HCT116 (cell line): ENCODE results near the gene FOXK2. TPM values are rescaled to one million over a fixed set of nuclear protein-coding genes. Genes with fewer than 3 reads are reported as not detected.

Experiments
- ATAC-seq: fragments of 200-7000 bp; cut with Tn5 transposase; 2 replicates; pipeline ENCODE4 v1.9.1; 2020; ENCODE audit warnings: mild to moderate bottlenecking, moderate library complexity
- BruUV-seq: library from RNA; stranded (reverse); fragments of 400-500 nt; replicated peaks from 2 replicates; lab custom pipeline; 2021; lab: Mats Ljungman, UMichigan
- CTCF ChIA-PET: fragments of 300-600 bp; sonication (Branson Sonifier 250); formaldehyde crosslinking; loops from one replicate; lab custom pipeline; 2021; ENCODE audit warnings: antibody characterized with exemption; lab: Charles Lee
- POLR2A ChIA-PET: fragments of 300-600, 350-600 bp; sonication (Branson Sonifier 250); formaldehyde crosslinking; loops from one replicate; lab custom pipeline; 2021; ENCODE audit warnings: antibody characterized with exemption; lab: Charles Lee
- RAD21 ChIA-PET, 2 experiments: fragments of 300-600 bp; sonication (Branson Sonifier 250); formaldehyde crosslinking; loops; one replicate each; lab custom pipeline; 2023; ENCODE audit warnings: low total read pairs in 2 of 2; ENCODE audit not compliant: uncharacterized antibody in 2 of 2, unreplicated experiment in 2 of 2, low non-redundant PET in 1 of 2; lab: Charles Lee
- DNase-seq: peaks from one replicate; pipeline ENCODE4 v3.0.0-alpha.2; 2010; ENCODE audit warnings: low read depth, low spot score
- H2AFZ ChIP-seq: fragments of 200-600 bp; shearing (Covaris generic), sonication (generic); 2 replicates; pipeline ENCODE4 v1.6.1; 2017; ENCODE audit warnings: low read depth, mixed run types, mixed read lengths, antibody characterized with exemption, low read length; ENCODE audit not compliant: poor library complexity, severe bottlenecking
- H3K27ac ChIP-seq: 2 replicates; pipeline ENCODE4 v1.5.1; 2012; ENCODE audit warnings: low read depth, low read length
- H3K27me3 ChIP-seq: fragments of 200-600 bp; sonication (generic); 2 replicates; pipeline ENCODE4 v1.6.1; 2016; ENCODE audit warnings: mixed run types, low read length, mixed read lengths; ENCODE audit not compliant: insufficient read depth
- H3K36me3 ChIP-seq, 2 experiments: fragments of 200-500 bp in 1 of 2; fragments of 200-600 bp in 1 of 2; sonication (Bioruptor generic) in 1 of 2; sonication (generic) in 1 of 2; 2 replicates each; pipeline versions ENCODE4 v1.5.1 to v1.6.1; 2014 to 2016; ENCODE audit warnings: low read length in 2 of 2, inconsistent platforms in 1 of 2, mixed read lengths in 1 of 2, mixed run types in 1 of 2; ENCODE audit not compliant: insufficient read depth in 2 of 2, control insufficient read depth in 1 of 2
- H3K4me1 ChIP-seq, 2 experiments: fragments of 200-600 bp in 1 of 2; sonication (generic) in 1 of 2; 2 replicates each; pipeline versions ENCODE4 v1.5.1 to v1.6.1; 2012 to 2017; ENCODE audit warnings: low read length in 2 of 2, inconsistent platforms in 1 of 2, mild to moderate bottlenecking in 1 of 2, mixed read lengths in 1 of 2, mixed run types in 1 of 2, moderate library complexity in 1 of 2; ENCODE audit not compliant: insufficient read depth in 2 of 2, control insufficient read depth in 1 of 2
- H3K4me2 ChIP-seq: fragments of 200-600 bp; sonication (generic); 2 replicates; pipeline ENCODE4 v1.6.1; 2017; ENCODE audit warnings: mixed run types, low read length, mixed read lengths
- H3K4me3 ChIP-seq, 2 experiments: fragments of 200-600 bp in 1 of 2; sonication (generic) in 1 of 2; replicated peaks in 1 of 2; 2 replicates each; pipeline ENCODE4 v1.5.1; 2011 to 2016; ENCODE audit warnings: low read length in 2 of 2, control low read depth in 1 of 2, low read depth in 1 of 2, mild to moderate bottlenecking in 1 of 2, mixed read lengths in 1 of 2, mixed run types in 1 of 2
- H3K79me2 ChIP-seq: fragments of 200-600 bp; sonication (generic); 2 replicates; pipeline ENCODE4 v1.6.1; 2017; ENCODE audit warnings: mild to moderate bottlenecking, mixed run types, low read length, moderate library complexity, mixed read lengths; ENCODE audit not compliant: insufficient read depth
- H3K9ac ChIP-seq: fragments of 200-600 bp; sonication (generic); 2 replicates; pipeline ENCODE4 v1.6.1; 2016; ENCODE audit warnings: low read length, mixed read lengths
- H3K9me2 ChIP-seq: fragments of 200-600 bp; sonication (generic), shearing (Covaris generic); 2 replicates; pipeline ENCODE4 v1.6.1; 2017; ENCODE audit warnings: mixed run types, mild to moderate bottlenecking, moderate library complexity; ENCODE audit not compliant: insufficient read depth
- H3K9me3 ChIP-seq, 2 experiments: fragments of 200-500 bp in 1 of 2; fragments of 200-600 bp in 1 of 2; sonication (Bioruptor generic) in 1 of 2; sonication (generic) in 1 of 2; 2 replicates each; pipeline ENCODE4 v1.6.1; 2014 to 2017; ENCODE audit warnings: low read length in 2 of 2, mixed read lengths in 2 of 2, inconsistent platforms in 1 of 2, low read depth in 1 of 2, mild to moderate bottlenecking in 1 of 2, mixed run types in 1 of 2, moderate library complexity in 1 of 2; ENCODE audit not compliant: control insufficient read depth in 1 of 2, insufficient read depth in 1 of 2
- H4K20me1 ChIP-seq: fragments of 200-600 bp; sonication (generic), shearing (Covaris generic); 2 replicates; pipeline ENCODE4 v1.6.1; 2017; ENCODE audit warnings: mixed run types, mild to moderate bottlenecking, moderate library complexity; ENCODE audit not compliant: insufficient read depth
- ATF3 ChIP-seq: IDR thresholded peaks from 2 replicates; pipeline ENCODE4 v1.6.1; 2012
- CBX3 ChIP-seq: IDR thresholded peaks from 2 replicates; pipeline ENCODE4 v1.6.1; 2012; ENCODE audit warnings: low read depth
- CEBPB ChIP-seq: IDR thresholded peaks from 2 replicates; pipeline ENCODE4 v1.6.1; 2012; ENCODE audit warnings: low read depth
- CTCF ChIP-seq, 3 experiments: fragments of 200-600 bp in 1 of 3; sonication (generic) in 1 of 3; IDR thresholded peaks in 2 of 3; conservative IDR thresholded peaks in 1 of 3; 2 replicates each; pipeline ENCODE4 v1.5.1; 2012 to 2017; ENCODE audit warnings: low read depth in 2 of 3, low read length in 2 of 3, antibody characterized with exemption in 1 of 3, borderline replicate concordance in 1 of 3, control low read depth in 1 of 3, mild to moderate bottlenecking in 1 of 3, mixed read lengths in 1 of 3, mixed run types in 1 of 3, moderate library complexity in 1 of 3; ENCODE audit not compliant: insufficient read depth in 1 of 3
- EGR1 ChIP-seq: IDR thresholded peaks from 2 replicates; pipeline ENCODE4 v1.6.1; 2012; ENCODE audit warnings: low read depth
- ELF1 ChIP-seq: IDR thresholded peaks from 2 replicates; pipeline ENCODE4 v1.6.1; 2012; ENCODE audit warnings: low read depth, borderline replicate concordance
- EZH2 ChIP-seq: fragments of 200-600 bp; sonication (generic); IDR thresholded peaks from 2 replicates; pipeline ENCODE4 v1.6.1; 2017; ENCODE audit warnings: antibody characterized with exemption, mixed run types
- FOSL1 ChIP-seq: IDR thresholded peaks from 2 replicates; pipeline ENCODE4 v1.6.1; 2012; ENCODE audit warnings: low read depth
- JUND ChIP-seq: IDR thresholded peaks from 2 replicates; pipeline ENCODE4 v1.6.1; 2012
- MAX ChIP-seq: IDR thresholded peaks from 2 replicates; pipeline ENCODE4 v1.6.1; 2012
- POLR2A ChIP-seq: IDR thresholded peaks from 2 replicates; pipeline ENCODE4 v1.7.0; 2011; ENCODE audit warnings: borderline replicate concordance; ENCODE audit not compliant: insufficient read depth, insufficient read length; ENCODE audit errors: extremely low read depth
- RAD21 ChIP-seq: IDR thresholded peaks from 2 replicates; pipeline ENCODE4 v1.6.1; 2012; ENCODE audit warnings: low read depth, mild to moderate bottlenecking
- REST ChIP-seq: IDR thresholded peaks from 2 replicates; pipeline ENCODE4 v1.6.1; 2012; ENCODE audit warnings: low read depth
- SP1 ChIP-seq: IDR thresholded peaks from 2 replicates; pipeline ENCODE4 v1.6.1; 2012; ENCODE audit warnings: low read depth
- SRF ChIP-seq: IDR thresholded peaks from 2 replicates; pipeline ENCODE4 v1.6.1; 2012; ENCODE audit warnings: low read depth
- YY1 ChIP-seq: IDR thresholded peaks from 2 replicates; pipeline ENCODE4 v1.6.1; 2011; ENCODE audit warnings: low read length, low read depth, moderate library complexity, mild to moderate bottlenecking; ENCODE audit not compliant: insufficient replicate concordance; ENCODE audit errors: extremely low read depth
- ZBTB33 ChIP-seq: IDR thresholded peaks from 2 replicates; pipeline ENCODE4 v1.6.1; 2011; ENCODE audit warnings: mild to moderate bottlenecking, low read length, moderate library complexity; ENCODE audit not compliant: insufficient replicate concordance; ENCODE audit errors: extremely low read depth
- ZNF274 ChIP-seq: fragments of 200-500 bp; sonication (Bioruptor generic); IDR thresholded peaks from 2 replicates; pipeline ENCODE4 v1.6.1; 2014; ENCODE audit warnings: mild to moderate bottlenecking, low read depth, low read length, inconsistent platforms
- intact Hi-C: fragments of 100-400 bp; cut with micrococcal nuclease; formaldehyde crosslinking; loops from 2 replicates; pipeline ENCODE4 v1.10.0; 2022
- total RNA-seq: library from RNA; stranded (reverse); gene quantifications from one replicate; pipeline ENCODE4 v1.2.1, GENCODE V29; 2021; ENCODE audit not compliant: unreplicated experiment

The FOXK2 gene
- total RNA-seq, 1 experiment from 2014 or later = 122 TPM

- no peaks in the 10 kb centered on the region for H3K36me3 ChIP-seq
- DNase-seq = no peak
- H2AFZ ChIP-seq = no peak overlapping the region
- BruUV-seq = no TSS peak
- intact Hi-C loops = no loop called here
- H3K4me3 ChIP-seq = no peak overlapping the region
- RAD21 ChIA-PET = no interaction called here
- TF ChIP-seq SP1 = no peak
- TF ChIP-seq POLR2A = no peak
- no peak for TF ChIP-seq MAX
- TF ChIP-seq EGR1 = no peak
- no peak for TF ChIP-seq ATF3
- no peak for TF ChIP-seq JUND
- TF ChIP-seq YY1 = no peak
- TF ChIP-seq ZBTB33 = no peak
- TF ChIP-seq CBX3 = no peak
- TF ChIP-seq ZNF274 = no peak
- TF ChIP-seq ELF1 = no peak
- no peak for TF ChIP-seq SRF
- no peak for TF ChIP-seq CEBPB
- TF ChIP-seq REST = no peak
- TF ChIP-seq RAD21 = no peak
- no peak for TF ChIP-seq CTCF (IDR thresholded peaks at IDR 0.05 in 2 of 3, conservative IDR thresholded peaks at IDR 0.05 in 1 of 3; ENCODE audit: borderline replicate concordance in 1 of 3, insufficient read depth in 1 of 3, low read depth in 2 of 3, low read length in 2 of 3)
- no peak for TF ChIP-seq FOSL1
- no peak for TF ChIP-seq EZH2
- TF ChIP-seq, all 23 proteins: peak for 0
- CTCF ChIA-PET = no interaction called here
- H3K4me1 ChIP-seq = peaks cover 17 to 25% of the 10 kb centered on the region in 2 experiments; a peak in 3 of 4 replicates
- no peak overlapping the region for H3K4me2 ChIP-seq
- peaks cover 37% of the 10 kb centered on the region for H4K20me1 ChIP-seq
- ATAC-seq = no peak
- H3K9ac ChIP-seq = no peak overlapping the region
- H3K9me3 ChIP-seq = no peaks in the 10 kb centered on the region
- no peak overlapping the region for H3K27ac ChIP-seq
- H3K27me3 ChIP-seq = no peaks in the 10 kb centered on the region
- no peaks in the 10 kb centered on the region for H3K9me2 ChIP-seq
- POLR2A ChIA-PET = no interaction called here
- H3K79me2 ChIP-seq = peaks cover 99% of the 10 kb centered on the region
Observed at GRCh38 chr17:82545071-82545462, 25.5 kb downstream of the FOXK2 start.
